NCI-H460 (cell line): Measurements from ENCODE around the gene MS4A8. TPM values are rescaled to one million over a fixed set of nuclear protein-coding genes. Genes with fewer than 3 reads are reported as not detected.
"Not testable (repeated sequence)": the region's sequence is repeated elsewhere in the genome, so short reads cannot be mapped to it uniquely, and the experiment has no call there.

ENCODE experiments used
- DNase-seq: peaks from one replicate; pipeline ENCODE4 v3.0.0-alpha.2; 2016; ENCODE audit warnings: low read depth; ENCODE audit errors: extremely low read depth
- polyA plus RNA-seq: library from polyadenylated mRNA; depleted of rRNA; stranded (reverse); fragments of >200 nt; gene quantifications from 2 replicates; pipeline ENCODE4 v1.2.3, GENCODE V29; 2014; cell fraction: nucleus; rRNA removed
- total RNA-seq: library from RNA; depleted of rRNA; stranded (reverse); fragments of >200 nt; shearing (Covaris generic); gene quantifications from 2 replicates; pipeline ENCODE4 v1.2.3, GENCODE V29; 2014; rRNA removed

The MS4A8 gene, protein sequence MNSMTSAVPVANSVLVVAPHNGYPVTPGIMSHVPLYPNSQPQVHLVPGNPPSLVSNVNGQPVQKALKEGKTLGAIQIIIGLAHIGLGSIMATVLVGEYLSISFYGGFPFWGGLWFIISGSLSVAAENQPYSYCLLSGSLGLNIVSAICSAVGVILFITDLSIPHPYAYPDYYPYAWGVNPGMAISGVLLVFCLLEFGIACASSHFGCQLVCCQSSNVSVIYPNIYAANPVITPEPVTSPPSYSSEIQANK
- not detected in 2 replicates for total RNA-seq
- not detected in 2 replicates for polyA plus RNA-seq

DNA sequence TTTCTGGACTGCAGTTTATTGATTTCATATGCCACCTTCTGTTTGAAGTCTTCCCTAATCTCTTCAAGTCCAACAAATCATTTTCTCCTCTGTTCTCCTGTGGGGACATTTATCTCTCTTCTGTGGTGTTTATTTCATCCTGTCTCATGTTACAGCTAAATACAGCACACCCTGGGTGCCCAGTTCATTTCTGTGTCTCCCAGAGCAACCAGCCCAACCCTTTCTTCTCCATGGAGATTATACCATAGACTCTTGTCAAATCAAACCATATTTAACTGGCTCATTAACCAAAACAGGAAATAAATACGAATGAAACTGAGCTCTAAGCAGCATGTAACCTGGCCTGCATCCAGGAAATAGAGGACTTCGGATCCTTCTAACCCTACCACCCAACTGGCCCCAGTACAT, at the start of gene MS4A8:
MS4A8 (plus strand) TSS at position 329 of the 408 bp plus-strand sequence. CDS start 1,249 bp downstream, outside the sequence.
- no peak for DNase-seq

GRCh38 chr11:60657888-60658287, 41.5 kb upstream of the MS4A8 start:
- DNase-seq = no peak

- DNase-seq = no peak
Measured at GRCh38 chr11:60658409-60658808, 41.0 kb upstream of the MS4A8 start.

DNA sequence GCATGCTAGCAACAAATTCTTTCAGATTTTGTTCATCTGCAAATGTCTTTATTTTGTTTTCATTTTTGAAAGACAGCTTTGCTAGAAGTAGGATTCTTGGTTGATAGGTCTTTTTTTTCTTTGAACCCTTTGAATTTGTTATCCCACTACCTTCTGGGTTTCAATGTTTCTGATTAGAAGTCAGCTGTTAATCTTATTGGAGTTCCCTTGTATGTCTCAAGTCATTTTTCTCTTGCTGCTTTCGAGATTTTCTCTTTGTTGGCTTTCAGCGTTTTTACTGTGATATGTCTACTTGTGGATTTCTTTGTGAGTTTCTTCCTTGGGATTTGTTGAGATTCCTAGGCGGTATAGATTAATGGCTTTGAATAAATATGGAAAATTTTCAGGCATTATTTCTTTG, 27.2 kb upstream of the MS4A8 start:
- no peak for DNase-seq

GRCh38 chr11:60678231-60678630, 21.2 kb upstream of the MS4A8 start:
- not testable (repeated sequence) for DNase-seq

DNA sequence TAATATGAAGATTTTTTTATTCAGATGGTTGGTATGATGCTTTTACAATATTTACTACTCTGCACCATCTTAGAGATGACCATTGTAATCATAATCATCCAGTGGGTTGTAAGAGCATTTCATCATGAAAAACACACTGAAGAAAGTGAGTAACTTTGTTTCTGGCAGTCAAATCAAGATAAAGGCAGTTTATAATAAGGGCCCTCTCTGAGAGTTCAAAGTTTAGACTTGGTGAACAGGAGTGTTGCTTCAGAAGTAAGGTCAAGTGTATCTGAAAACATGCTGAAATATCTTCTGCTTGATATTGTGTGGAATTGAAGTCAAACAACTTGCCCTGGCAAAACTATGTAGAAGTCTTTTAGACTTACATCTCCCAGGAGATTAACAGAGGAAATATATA, 19.5 kb upstream of the MS4A8 start:
- DNase-seq = no peak

- DNase-seq = no peak
Measured at GRCh38 chr11:60680455-60681119, 18.8 kb upstream of the MS4A8 start.

- DNase-seq = not testable (repeated sequence)
Measured at GRCh38 chr11:60684541-60684848, 14.9 kb upstream of the MS4A8 start.

GRCh38 chr11:60691661-60692060, 7.8 kb upstream of the MS4A8 start:
- no peak for DNase-seq

- no peak for DNase-seq
Measured at GRCh38 chr11:60699936-60700335, 524 bp downstream of the MS4A8 start.

DNA sequence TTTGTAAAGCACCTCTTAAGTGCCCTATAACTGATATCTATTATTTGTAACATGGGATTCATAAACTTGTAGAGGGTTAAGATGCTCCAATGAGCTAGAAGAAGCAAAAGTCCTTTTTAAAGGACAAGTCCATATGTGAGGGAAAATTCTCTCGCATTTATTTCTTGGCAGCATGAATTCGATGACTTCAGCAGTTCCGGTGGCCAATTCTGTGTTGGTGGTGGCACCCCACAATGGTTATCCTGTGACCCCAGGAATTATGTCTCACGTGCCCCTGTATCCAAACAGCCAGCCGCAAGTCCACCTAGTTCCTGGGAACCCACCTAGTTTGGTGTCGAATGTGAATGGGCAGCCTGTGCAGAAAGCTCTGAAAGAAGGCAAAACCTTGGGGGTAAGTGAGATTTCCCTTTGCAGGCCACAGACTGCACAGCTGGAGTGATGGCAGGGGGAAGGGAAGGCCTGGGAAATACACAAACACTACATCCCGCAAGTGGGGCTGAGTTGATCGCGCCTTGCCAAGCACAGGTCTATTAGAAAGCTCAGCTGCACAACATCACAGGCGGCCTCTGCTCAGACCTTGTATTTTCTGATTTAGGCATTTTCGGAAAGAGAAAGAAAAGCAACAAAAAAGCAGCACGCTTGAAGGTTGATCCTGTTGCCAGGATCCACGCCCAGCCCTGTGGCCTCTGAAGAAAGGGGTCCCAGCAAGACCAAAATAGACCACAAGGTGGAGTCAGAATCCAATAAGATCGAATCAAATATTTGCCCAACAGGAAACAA, 1.5 kb downstream of the MS4A8 start:
- no peak for DNase-seq

GRCh38 chr11:60701469-60701818, 2.0 kb downstream of the MS4A8 start:
- no peak for DNase-seq

DNA sequence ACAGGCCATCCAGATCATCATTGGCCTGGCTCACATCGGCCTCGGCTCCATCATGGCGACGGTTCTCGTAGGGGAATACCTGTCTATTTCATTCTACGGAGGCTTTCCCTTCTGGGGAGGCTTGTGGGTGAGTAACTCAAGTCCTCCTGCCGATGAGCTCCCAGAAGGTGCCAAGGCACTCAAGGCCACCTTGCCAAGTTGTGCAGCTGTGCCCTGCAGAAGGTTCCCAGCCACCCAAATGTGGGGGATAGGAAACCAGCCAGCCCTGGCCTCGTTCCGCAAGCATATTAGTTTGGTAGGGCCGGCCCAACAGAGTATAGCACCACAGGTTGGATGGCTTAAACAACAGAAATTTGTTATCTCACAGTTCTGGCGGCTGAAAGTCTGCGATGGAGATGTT, 4.0 kb downstream of the MS4A8 start:
- no peak for DNase-seq

DNA sequence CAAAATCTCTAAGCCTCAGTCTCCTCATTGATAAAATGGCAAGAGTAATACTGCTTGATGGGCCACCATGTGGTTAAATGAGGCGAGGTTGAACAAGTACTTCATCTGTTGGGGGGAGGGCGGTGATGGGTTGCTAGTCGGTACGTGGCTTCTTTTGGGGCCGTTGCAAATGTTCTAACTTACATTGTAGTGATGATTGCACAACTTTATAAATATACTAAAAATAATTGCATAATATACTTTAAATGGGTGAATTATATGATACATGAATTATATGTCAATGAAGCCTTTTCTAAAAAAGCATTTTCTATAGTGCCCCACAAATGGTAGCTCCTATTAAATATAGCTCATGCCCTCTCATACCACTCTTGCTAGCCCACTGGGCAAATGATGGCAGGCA, 6.5 kb downstream of the MS4A8 start:
- no peak for DNase-seq

GRCh38 chr11:60706931-60707330, 7.5 kb downstream of the MS4A8 start:
- DNase-seq = no peak

- DNase-seq = no peak
Measured at GRCh38 chr11:60710482-60710881, 11.1 kb downstream of the MS4A8 start.

- DNase-seq = no peak
Measured at GRCh38 chr11:60711276-60711675, 11.9 kb downstream of the MS4A8 start.

DNA sequence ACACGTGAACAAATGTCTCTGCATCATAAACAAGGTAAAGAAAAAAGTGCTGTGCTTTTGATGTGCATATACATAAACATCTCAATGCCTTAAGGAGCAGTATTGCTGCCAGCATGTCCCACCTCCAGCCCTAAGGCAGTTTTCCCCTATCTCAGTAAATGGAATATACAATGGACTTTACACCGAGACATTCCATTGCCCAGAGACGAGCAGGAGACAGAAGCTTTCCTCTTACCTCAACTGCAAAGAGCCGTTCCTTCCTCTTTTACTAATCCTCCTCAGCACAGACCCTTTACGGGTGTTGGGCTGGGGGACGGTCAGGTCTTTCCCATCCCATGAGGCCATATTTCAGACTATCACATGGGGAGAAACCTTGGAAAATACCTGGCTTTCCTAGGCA, 14.0 kb downstream of the MS4A8 start:
- DNase-seq = not testable (repeated sequence)

DNA sequence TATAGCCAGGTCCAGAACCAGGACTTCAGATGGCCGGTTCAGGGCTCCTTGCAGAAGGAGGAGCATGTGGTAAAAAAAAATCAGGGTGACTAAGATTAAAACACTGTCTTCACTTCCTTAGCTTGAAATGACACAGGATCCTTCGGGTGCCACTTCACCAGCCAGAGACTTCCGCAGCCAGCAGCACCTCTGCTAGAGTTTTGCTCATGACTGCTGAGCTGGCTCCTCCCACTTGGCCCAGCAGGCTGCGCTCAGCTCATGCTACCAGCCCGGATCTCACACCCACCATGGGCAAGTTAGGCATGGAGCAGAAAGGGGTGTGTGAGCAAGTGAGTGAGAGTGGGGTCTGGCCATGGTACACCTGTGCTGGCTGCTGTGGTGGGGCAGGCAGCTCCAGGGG, 18.5 kb downstream of the MS4A8 start:
- DNase-seq = no peak

DNA sequence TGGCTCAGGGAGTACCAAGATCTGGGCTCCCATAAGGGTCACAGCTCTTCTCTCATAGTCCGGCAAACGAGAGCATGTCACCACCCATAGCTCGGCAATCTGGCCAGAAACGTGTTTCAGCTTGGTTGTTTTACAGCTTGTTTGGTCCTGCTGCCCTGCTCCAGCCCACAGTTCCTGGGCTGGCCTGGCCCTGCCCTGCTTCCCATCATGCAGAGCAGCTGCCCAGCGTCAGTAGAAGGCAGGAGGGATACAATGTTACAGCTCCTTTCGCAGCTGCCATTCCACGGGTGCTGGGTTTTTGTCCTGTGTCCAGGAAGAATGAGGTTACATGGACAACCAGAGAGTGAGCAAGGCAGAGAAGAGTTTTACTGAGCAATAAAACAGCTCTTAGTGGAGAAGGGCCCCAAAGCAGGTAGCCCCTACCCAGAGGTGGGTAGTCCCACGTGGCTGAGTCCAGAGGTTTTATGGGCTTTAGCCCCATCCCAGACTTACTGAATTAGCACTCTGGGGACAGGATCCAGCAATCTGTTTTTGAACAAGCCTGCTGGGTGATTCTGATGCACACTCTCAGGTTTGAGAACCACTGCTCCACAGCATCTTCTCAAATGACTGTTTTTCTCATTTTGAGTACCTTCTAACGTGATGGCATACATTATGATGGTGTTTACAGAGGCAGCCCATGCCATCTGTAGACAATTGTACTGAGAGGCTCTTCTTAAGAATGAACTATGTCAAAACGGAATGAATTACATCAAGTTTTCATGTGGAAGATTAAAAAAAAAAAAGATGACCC, 19.3 kb downstream of the MS4A8 start:
- DNase-seq = no peak

- no peak for DNase-seq
Measured at GRCh38 chr11:60719391-60719790, 20.0 kb downstream of the MS4A8 start.
